Stomach (tissue), 9 donors: ENCODE data around the gene ZNF280D. TPM values are rescaled to one million over a fixed set of nuclear protein-coding genes. Genes with fewer than 3 reads are reported as not detected.

Experiments used
- DNase-seq, 2 donors: peaks; one replicate each; pipeline versions ENCODE4 v3.0.0 to v3.0.0-alpha.2; 2013 to 2019
- H3K27ac ChIP-seq, 5 donors: fragments of 200-600 bp in 4 of 5; sonication (generic) in 4 of 5; one replicate each; pipeline ENCODE4 v1.5.1; 2013 to 2019; ENCODE audit warnings: mild to moderate bottlenecking in 1 of 5, moderate library complexity in 1 of 5
- H3K27me3 ChIP-seq, 3 donors: fragments of 200-600 bp; sonication (generic); one replicate each; pipeline ENCODE4 v1.5.1; 2017 to 2019; ENCODE audit warnings: mixed run types in 1 of 3
- H3K36me3 ChIP-seq, 4 donors: fragments of 200-600 bp; sonication (generic); 1 replicate in 3 of 4; 2 replicates in 1 of 4; pipeline ENCODE4 v1.5.1; 2016 to 2019
- H3K4me1 ChIP-seq, 4 donors: fragments of 200-600 bp; sonication (generic); one replicate each; pipeline ENCODE4 v1.5.1; 2016 to 2019
- H3K4me3 ChIP-seq, 4 donors: fragments of 200-600 bp; sonication (generic) in 3 of 4; one replicate each; pipeline ENCODE4 v1.5.1; 2016 to 2019; ENCODE audit warnings: mild to moderate bottlenecking in 1 of 4
- H3K9me3 ChIP-seq, 4 donors: fragments of 200-600 bp; sonication (generic); one replicate each; pipeline ENCODE4 v1.5.1; 2016 to 2019
- EP300 ChIP-seq: sonication (generic); formaldehyde crosslinking; IDR thresholded peaks from one replicate; pipeline ENCODE4 v1.6.1; 2017; ENCODE audit warnings: antibody characterized with exemption
- POLR2A ChIP-seq, 4 donors: fragments of 450-650 bp; IDR thresholded peaks; one replicate each; pipeline ENCODE4 v1.6.1; 2016; ENCODE audit warnings: antibody characterized with exemption in 4 of 4, control low read depth in 2 of 4, mild to moderate bottlenecking in 1 of 4, moderate library complexity in 1 of 4
- POLR2AphosphoS5 ChIP-seq, 3 donors: sonication (generic); formaldehyde crosslinking; IDR thresholded peaks; one replicate each; pipeline ENCODE4 v1.6.1; 2016; ENCODE audit warnings: antibody characterized with exemption in 3 of 3
- WGBS, 5 donors: extraction: QIAGEN DNeasy Blood & Tissue Kit in 3 of 5; methylation state at CpG; one replicate each; pipeline versions ENCODE4 v1.1.5 to v1.1.7; 2013 to 2018; 5-methylcytosine and 5-hydroxymethylcytosine counted together
- intact Hi-C: fragments of 100-400 bp; cut with DNase I; formaldehyde crosslinking; loops from one replicate; pipeline ENCODE4 v1.15.1; 2023; ENCODE audit warnings: low total_unique reads
- polyA plus RNA-seq, 3 donors: library from polyadenylated mRNA; stranded (reverse); fragments of 200-250 nt; gene quantifications; one replicate each; pipeline ENCODE4 v1.2.3, GENCODE V29; 2013
- total RNA-seq, 5 donors: library from RNA; depleted of rRNA; stranded (reverse); fragments of >200 nt; gene quantifications; one replicate each; pipeline versions ENCODE4 v1.1.0 to v1.2.3, GENCODE V29; 2014 to 2016
- TF ChIP-seq, protein P1 (sequence below), 7 experiments: fragments of 450-650 bp in 4 of 7; fragments of 200-600 bp in 3 of 7; sonication (generic) in 3 of 7; IDR thresholded peaks; one replicate each; pipeline ENCODE4 v1.5.1; 2016 to 2019; ENCODE audit warnings: antibody characterized with exemption in 7 of 7, control low read depth in 2 of 7, mild to moderate bottlenecking in 1 of 7
- donor health status: healthy with polysubstance abuse.
- donor health status: Bipolar disorder and iron deficiency.
- donor health status: healthy.

The ZNF280D gene
- total and polyA plus RNA-seq, 8 donors: 7.6 to 142 (median 33.3) TPM

DNA sequence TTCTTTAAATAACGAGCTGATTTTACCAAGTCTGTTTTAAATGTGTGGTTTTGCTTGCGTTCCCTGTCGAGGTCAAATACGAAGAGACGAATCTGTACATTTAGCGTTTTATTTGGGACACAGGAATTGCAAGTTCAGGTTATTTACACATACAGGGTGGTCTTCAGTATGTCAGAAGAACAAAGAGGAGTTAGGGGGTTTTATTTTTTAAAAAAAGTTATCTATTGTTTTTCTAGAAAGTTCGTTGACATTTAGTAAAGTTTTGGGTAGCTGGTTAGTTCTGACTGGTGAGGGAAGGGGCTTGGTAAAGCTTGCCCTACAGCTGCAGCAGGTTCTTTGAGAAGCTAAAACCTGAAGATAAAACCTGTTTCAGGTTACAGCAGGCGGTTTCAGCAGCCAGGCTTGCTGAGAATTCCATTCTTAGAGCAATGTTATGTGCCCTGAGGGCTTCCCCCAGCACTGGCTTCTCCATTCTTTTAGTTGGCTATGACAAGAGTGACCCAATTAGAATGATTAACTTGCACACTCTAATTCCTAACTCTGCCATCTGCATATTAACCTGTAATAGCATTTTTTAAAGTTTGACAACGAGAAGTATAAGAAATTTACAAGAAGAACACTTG lies 815 bp upstream of the ZNF280D start:
- peak in 1 of 2 donors; percentile 44 for DNase-seq
- Histone ChIP-seq H3K36me3 (no peaks in the 10 kb centered on the region), H3K27ac (peak overlapping the region; percentile 96 to 99 (median 97)), H3K4me1 (peaks cover 26 to 60% (median 48%) of the 10 kb centered on the region in 4 donors), H3K9me3 (no peaks in the 10 kb centered on the region), H3K27me3 (no peaks in the 10 kb centered on the region), H3K4me3 (peak overlapping the region; percentile 65 to 81 (median 74))
- WGBS, 5 donors: 89 to 94% (median 92%) methylated on average over 9 of the region's 9 CpGs
- intact Hi-C loops: no loop called here
- TF ChIP-seq POLR2AphosphoS5 (IDR thresholded peaks at IDR 0.05): no peak
- no peak for TF ChIP-seq EP300
- TF ChIP-seq, protein P1, sequence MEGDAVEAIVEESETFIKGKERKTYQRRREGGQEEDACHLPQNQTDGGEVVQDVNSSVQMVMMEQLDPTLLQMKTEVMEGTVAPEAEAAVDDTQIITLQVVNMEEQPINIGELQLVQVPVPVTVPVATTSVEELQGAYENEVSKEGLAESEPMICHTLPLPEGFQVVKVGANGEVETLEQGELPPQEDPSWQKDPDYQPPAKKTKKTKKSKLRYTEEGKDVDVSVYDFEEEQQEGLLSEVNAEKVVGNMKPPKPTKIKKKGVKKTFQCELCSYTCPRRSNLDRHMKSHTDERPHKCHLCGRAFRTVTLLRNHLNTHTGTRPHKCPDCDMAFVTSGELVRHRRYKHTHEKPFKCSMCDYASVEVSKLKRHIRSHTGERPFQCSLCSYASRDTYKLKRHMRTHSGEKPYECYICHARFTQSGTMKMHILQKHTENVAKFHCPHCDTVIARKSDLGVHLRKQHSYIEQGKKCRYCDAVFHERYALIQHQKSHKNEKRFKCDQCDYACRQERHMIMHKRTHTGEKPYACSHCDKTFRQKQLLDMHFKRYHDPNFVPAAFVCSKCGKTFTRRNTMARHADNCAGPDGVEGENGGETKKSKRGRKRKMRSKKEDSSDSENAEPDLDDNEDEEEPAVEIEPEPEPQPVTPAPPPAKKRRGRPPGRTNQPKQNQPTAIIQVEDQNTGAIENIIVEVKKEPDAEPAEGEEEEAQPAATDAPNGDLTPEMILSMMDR (IDR thresholded peaks at IDR 0.05): no peak
- no peak for TF ChIP-seq POLR2A (IDR thresholded peaks at IDR 0.05)

- no peak for DNase-seq
- WGBS, 5 donors: 0 to 1% (median 0%) methylated on average over 8 of the region's 8 CpGs
These were observed 498 bp downstream of the ZNF280D start for GRCh38 chr15:56732886-56733135.

DNA sequence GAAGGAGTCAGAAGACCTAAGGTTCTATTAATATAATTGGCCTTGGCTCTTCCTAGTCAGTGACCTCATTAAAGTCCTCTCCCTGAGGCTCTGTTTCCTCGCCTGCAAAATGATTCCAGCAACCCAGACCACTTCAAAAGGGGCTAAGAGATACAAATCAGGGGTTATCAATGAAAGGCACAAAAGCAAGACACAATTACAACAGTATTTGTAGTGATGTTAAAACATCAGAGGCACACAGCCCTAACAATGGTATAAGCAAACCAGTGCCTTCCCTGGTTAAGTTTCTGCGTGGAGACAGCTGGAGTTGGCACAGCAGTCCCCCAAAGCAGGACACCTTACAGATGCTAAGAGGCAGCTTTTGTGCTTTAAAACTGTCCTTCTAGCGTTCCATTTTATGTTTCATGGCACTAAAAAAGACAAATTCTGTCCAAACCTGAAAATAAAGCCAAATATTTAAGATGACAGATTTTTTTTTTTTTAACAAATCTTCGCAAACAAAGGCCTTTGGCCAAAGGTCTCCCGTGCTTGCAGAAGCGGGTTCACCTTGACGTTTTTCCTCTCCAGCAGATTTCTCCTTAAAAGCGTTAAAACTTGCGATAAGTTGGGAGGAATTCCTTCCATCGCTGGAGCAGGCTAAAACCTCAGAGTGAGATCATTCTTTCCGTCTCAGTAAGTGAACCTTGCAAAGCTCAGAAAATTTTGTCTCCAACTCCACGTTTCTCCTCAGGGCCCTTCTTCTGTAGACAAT lies 999 bp downstream of the ZNF280D start:
- peaks cover 25 to 67% (median 51%) of the 10 kb centered on the region in 4 donors for H3K4me1 ChIP-seq
- intact Hi-C loops: no loop called here

More at GRCh38 chr15:56732886-56733135, 498 bp downstream of the ZNF280D start:
- H3K27ac ChIP-seq: peak overlapping the region; percentile 96 to 99 (median 97)
- intact Hi-C loops: no loop called here
- H3K27me3 ChIP-seq: no peaks in the 10 kb centered on the region
- TF ChIP-seq, protein P1 (IDR thresholded peaks at IDR 0.05): no peak
- TF ChIP-seq EP300 (no peak), POLR2AphosphoS5 (IDR thresholded peaks at IDR 0.05) (no peak), POLR2A (IDR thresholded peaks at IDR 0.05) (no peak)
- H3K9me3 ChIP-seq: no peaks in the 10 kb centered on the region
- H3K36me3 ChIP-seq: no peaks in the 10 kb centered on the region
- H3K4me3 ChIP-seq: peak overlapping the region; percentile 65 to 81 (median 74)
- peaks cover 26 to 68% (median 53%) of the 10 kb centered on the region in 4 donors for H3K4me1 ChIP-seq

DNA sequence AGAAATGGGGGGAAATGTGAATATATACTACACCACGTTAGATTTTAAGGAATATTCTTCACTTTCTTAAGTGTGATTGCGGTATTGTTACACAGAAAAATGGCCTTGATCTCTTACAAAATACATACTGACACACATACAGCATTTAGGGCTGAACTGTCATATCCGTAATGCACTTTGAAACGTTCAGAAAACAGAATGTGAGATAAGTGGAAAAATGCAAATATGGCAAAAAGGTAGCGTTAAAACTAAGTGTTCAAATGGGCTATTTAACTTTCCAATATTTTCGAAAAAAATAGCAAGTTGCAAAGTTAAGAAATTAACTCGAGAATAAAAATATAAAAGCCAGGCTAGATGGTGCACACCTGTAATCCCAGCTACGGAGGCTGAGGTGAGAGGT lies 1.8 kb downstream of the ZNF280D start:
- Histone ChIP-seq H3K27ac (peak overlapping the region in 4 of 5 donors; percentile 96 to 99 (median 98)), H3K4me3 (peak overlapping the region; percentile 65 to 81 (median 74))
- 49 to 61% (median 58%) methylated on average over 8 of the region's 8 CpGs for WGBS, 5 donors

More for the DNA sequence above, 999 bp downstream of the ZNF280D start:
- Histone ChIP-seq H3K9me3 (no peaks in the 10 kb centered on the region), H3K27me3 (no peaks in the 10 kb centered on the region), H3K27ac (peak overlapping the region; percentile 96 to 99 (median 97)), H3K4me3 (peak overlapping the region; percentile 65 to 81 (median 74)), H3K36me3 (no peaks in the 10 kb centered on the region)
- WGBS, 5 donors: 3 to 5% (median 4%) methylated on average over 12 of the region's 12 CpGs
- TF ChIP-seq POLR2A (IDR thresholded peaks at IDR 0.05): no peak
- TF ChIP-seq, protein P1 (IDR thresholded peaks at IDR 0.05): no peak
- no peak for TF ChIP-seq EP300
- no peak for TF ChIP-seq POLR2AphosphoS5 (IDR thresholded peaks at IDR 0.05)
- peak in 1 of 2 donors; percentile 50 for DNase-seq

More for the DNA sequence above, 1.8 kb downstream of the ZNF280D start:
- Histone ChIP-seq H3K9me3 (no peaks in the 10 kb centered on the region), H3K27me3 (no peaks in the 10 kb centered on the region), H3K4me1 (peaks cover 25 to 62% (median 51%) of the 10 kb centered on the region in 4 donors), H3K36me3 (no peaks in the 10 kb centered on the region)
- intact Hi-C loops: no loop called here
- no peak for DNase-seq
- TF ChIP-seq, protein P1 (IDR thresholded peaks at IDR 0.05): no peak
- no peak for TF ChIP-seq POLR2AphosphoS5 (IDR thresholded peaks at IDR 0.05)
- TF ChIP-seq EP300: no peak
- TF ChIP-seq POLR2A (IDR thresholded peaks at IDR 0.05): no peak
